ENCODE results near the gene ARPIN.
"Not testable (repeated sequence)": the region's sequence is repeated elsewhere in the genome, so short reads cannot be mapped to it uniquely, and the experiment has no call there.

The ARPIN gene

DNA sequence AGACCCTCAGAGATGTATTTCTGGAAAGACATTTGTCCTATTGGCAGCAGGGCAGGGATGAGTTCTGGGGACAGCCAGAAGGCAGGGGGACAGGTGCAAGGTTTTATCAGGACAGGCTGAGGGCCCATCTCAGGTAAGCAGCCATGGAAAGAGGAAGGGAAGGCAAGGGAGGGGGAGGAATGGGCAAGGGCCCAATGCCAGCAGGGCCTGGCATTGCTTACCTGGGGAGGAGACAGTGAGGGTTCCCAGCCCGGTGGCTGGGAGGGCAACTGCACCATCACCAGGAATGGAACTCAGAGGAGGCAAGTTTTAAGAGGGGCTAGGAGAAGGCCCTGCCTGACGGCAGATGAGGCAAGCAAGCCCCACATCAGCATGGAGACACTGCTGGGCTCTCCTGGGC, 3.1 kb downstream of the ARPIN start:
- DNase-seq: no peak

DNA sequence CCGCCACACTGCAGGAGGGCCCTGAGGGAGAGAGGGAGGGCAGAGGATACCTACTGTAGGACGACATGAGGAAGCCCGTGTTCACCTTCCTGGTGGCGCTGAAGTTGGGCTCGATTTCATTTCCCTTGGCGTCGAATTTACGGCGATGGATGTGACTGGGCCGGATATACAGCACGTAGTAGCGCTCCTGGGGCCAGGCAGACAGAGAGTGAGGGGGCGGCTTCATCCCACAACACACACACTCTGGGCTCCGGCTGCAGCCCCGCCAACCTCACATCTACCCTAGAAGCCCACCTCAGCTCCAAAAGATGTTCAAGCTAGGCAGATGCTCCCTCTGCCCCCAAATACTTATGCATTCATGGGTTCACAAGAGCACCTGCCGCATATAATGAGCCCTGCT, 4.5 kb downstream of the ARPIN start:
- no peak for DNase-seq

DNA sequence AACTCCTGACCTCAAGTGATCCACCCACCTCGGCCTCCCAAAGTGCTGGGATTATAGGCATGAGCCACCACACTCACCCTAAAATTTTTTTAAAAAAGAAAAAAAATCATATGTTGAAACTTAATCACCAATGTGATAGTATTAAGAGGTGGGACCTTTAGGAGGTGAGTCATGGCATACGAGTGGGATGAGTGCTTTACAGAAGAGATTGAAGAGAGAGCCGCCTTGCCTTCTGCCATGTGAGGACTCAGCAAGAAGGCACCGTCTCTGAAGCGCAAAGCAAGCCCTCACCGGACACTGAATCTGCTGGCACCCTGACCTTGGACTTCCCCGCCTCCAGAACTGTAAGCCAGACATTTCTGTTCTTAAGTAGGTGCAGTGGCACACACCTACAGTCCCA, 5.5 kb downstream of the ARPIN start:
- no peak for DNase-seq

DNA sequence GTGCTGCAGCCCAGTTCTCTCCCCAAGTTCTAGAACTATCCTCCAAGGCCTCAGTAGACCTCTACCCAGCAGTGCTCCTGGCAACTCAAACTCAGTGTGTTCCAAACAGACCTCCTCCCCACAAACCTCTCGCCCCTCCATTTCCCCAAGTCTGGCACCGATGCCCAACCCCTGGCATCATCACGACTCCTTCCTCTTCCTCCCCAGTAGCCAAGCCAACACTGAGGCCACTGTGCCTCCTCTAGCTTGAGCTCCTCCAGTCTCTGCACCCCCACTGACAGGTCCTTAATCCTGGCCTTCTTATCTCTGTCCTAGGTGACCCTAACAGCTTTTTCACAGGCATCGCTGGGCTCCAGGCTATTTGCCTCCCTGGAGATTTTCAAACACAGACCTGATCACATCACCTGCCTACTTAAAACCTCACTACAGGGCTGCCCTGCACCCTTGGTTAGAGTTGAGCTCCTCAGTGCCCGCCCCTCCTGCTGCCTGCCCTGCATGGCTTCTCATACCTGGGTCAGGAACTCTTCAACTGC, 6.8 kb downstream of the ARPIN start:
- DNase-seq: no peak

DNA sequence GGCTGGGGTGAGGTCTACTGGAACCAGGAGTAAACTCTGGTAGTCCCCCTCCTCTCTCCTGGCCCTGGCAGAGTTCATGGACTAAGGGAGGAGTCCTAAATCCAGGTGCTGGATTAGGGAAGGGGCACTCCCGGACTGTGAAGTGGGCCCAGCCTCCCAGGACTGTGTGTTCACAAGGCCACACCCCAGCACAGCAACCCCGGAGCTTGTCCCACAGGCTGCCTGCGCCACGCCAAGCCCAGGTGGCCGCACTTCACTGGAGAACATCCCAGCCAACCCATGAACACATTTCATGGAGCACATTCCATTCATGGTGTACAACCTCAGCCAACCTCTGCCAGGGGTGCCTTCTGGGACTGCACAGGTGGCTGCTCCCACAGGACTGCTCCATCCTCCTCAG, 8.2 kb downstream of the ARPIN start:
- no peak for DNase-seq

DNA sequence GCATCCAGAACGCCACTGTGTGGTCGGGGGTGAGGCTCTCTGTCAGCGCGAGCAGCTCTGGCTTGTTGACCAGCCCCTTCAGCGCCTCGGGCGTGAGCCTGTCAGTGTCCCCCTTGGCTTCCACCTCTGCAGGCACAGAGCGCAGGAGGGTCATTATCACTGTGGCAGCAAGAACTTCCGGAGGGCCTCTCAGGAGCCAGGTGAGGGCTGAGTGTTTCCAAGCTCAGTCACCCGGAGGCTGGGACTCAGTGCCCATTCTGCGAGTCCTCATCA, 9.0 kb downstream of the ARPIN start:
- DNase-seq: no peak

DNA sequence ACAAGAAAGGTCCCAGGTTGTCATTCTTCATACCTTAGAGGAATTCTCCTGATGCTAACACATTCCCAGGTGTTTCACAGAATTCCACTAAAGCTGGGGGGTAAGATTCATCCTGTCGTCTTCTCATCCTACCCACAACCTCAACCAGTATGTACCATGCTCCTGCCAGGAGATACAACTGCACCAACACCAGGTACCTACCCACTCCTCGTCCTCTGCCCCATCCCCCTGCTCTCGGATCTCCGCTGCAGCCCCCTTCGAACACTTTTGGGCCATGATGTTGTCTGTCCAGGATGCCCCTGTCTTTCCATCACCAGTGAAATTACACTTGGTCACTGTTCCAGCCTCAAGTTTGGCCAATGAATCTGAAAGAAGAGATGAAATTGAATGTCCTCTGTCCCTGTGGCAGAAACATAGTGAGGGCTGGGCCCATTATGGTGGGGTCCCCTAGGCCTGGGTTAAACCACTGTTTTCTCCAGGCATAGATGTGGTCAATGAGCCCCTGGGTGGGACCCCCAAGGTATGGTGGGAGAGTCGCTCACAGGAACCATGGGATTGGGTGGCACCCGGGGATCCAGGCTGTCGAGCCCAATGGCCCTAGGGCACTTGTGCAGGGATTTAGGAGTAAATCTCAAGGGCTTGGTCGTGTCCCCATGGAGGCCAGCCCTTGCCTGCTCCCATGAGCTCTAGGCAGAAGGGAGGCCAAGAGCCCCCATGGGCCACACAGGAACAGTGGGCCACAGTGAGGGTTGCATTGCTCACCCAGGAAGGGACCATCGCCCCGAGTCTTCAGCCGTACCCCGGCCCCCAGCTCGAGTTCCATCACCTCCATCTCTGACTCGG, 9.5 kb downstream of the ARPIN start:
- DNase-seq: no peak

DNA sequence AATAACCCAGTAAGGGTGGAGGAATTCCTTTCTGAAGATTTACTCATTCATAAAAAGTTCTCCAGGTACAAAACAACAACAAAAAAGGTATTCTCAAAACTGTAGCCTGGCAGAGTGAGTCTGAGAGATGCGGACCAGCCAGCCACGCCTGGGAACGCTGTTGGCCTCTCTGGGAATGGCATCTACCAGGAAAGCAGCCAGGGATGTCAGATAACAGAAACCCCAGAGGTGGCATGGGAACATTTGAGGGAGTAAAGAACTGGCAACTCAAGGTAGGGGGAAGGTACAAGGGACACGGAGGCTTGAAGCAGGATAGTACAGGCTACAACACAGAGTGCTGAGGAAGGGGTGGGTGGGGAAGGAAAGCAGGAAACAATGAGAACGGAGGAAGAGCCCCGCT, 11.9 kb downstream of the ARPIN start:
- DNase-seq: no peak

DNA sequence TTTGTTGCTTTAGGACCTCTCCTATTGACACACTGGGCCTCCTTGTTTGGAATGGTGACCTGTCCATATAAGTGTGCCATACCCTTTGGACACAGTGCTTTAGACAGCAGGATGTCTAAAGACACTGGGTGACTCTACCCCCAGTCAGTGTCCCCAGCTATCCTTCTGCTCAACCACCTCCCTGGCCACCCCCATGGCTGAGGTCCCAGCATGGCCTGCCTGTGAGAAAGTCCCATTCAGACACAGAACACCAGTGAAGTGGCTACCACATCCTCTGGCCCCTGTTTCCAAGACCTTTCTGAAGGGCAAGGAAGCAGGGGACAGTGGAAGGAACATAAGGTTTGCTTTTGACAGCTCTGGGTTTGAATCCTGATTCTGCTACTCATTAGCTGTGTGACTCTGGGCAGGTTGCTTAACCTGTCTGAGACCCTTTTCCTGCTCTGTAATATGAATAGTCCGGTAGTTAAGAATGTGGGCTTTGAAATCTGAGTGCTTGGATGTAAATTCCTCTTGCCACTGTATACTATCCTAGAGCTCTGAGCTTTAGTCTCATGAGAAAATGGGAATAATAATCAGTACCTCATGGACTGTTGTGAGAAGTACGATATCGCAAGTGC, 12.7 kb downstream of the ARPIN start:
- no peak for DNase-seq

DNA sequence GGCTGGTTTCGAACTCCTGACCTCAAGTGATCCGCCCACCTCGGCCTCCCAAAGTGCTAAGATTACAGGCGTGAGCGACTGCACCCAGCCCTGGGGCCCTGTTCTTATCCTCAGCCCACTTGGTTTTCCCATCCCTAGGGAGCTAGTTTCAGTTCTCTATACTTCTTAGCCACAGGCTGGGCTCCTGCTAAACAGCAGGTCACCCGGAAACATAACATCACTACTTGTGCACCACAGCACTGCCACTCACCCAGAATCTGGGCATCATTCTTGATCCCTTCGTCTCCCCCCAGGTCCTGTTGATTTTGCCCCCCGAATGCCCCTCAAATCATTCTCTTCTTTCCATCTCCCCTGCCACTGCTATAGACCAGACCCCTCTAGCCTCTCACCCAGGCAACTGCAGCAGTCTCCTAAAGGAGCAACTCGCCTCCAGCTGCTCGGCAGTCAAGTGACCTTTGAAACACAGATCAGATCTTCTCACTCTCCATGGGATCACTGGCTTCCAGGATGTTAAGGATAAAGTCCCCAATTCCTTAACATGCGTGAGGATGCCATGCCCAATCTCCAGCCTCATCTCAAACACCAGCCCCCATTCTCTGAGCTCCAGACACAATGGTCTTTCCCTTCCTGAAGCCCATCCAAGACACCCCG, 13.3 kb downstream of the ARPIN start:
- no peak for DNase-seq

DNA sequence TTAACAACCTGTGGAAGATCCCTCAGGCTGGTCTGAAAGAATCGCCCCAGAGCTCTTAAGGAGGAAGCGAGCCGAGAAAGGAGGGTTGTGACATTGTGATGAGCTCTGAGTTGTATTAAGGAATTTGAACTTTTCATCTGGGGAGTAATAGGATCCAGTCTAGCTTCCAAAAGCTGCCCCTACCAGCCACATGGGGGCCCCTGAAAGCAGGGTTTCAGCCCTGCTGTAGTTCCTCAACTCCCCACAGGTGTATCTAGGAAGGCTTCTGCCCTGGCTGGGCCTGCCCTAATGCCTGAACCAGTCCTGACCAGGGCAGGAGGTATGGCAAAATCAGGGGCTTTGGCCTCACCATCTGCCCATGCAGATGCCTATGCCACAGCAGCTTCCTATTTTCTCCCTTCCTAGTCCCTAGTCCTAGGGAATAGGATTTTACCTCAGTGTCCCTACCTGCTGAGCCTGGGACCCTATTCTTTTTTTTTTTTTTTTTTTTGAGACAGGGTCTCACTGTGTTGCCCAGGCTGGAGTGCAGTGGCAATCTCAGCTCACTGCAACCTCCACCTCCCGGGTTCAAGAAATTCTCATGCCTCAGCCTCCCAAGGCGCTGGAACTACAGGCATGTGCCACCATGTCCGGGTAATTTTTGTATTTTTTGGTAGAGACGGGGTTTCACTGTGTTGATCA, 14.0 kb downstream of the ARPIN start:
- peak; percentile 46 to 58 for DNase-seq

DNA sequence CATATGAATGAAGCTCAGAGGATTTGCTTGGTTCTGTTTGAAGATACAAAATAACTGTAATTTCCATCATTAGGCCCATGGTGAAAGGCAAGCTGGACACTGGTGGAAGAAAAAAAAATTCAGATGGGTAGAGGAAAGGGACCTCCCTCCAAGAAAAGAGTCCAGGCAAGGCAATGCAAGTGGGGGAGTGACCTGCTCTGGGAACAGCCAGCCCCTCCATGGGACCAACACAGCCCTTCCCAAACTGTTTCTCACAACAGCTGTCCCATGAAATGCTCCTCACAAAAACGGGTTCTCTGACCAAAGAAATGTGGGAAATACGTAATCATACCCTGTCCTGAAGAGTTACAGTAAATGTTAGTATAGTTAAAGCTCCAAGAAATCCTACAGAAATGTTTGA, 14.6 kb downstream of the ARPIN start:
- no peak for DNase-seq

DNA sequence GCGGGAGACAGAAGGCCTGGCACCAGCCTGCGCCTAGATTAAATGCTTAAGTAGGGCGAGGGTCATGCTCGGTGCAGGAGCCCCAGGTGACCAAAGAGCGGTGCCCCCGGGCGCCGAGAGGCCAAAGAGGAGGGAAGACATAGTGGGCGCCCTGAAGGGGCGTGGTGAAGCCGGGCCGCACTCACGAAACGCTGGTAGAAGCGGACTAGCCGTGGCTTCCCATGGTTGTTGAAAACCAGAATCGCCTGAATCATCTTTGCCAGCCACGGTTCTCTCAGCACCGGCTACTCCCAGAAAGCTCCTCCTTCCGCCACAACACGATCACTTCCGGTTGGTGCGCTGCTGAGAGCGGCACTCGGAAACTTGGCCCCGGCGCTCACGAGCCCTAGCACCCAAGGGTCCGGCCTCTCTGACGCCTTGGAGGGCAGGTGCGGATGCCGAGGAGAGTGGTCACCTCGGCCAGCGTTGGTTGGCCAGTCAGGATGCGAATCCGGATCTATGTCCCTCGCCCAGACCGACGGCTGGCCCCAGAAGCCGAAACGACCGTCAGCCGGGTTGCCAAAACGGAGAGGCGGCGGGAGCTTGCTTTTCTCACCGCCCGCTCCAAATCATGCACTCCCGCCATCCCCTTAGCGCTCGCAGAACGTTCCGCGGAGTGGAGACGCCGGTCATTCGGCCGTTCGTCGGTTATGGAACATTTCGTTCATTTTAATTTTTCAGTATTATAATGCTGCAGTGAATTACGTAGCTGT, 18.9 kb downstream of the ARPIN start, which contains the start of gene AP3S2:
Gene AP3S2, minus strand, starts transcription at position 299 of the 752 bp plus-strand sequence. Its CDS starts 45 bp downstream, at position 254.
- DNase-seq: peak; percentile 85 to 91

DNA sequence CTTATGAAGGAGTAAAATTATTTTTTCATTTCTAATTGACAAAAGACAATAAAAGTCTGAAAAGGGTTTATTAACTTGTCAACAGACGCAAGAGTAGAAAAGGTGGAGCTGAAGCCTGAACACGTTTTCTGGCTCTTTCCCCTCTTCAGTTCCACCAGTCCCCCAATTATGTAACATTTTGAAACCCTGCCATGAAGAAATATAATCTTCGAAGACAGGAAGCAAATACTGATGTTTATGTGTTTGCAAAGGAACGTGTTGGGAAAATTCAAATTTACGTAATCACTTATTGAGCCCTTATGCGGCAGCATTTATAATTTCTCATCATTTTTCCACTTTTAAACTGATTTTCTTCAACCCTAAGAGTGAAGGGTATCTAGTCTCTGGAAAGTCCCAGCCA, 19.7 kb downstream of the ARPIN start:
- peak in 1 of 2 donors; percentile 13 for DNase-seq

DNA sequence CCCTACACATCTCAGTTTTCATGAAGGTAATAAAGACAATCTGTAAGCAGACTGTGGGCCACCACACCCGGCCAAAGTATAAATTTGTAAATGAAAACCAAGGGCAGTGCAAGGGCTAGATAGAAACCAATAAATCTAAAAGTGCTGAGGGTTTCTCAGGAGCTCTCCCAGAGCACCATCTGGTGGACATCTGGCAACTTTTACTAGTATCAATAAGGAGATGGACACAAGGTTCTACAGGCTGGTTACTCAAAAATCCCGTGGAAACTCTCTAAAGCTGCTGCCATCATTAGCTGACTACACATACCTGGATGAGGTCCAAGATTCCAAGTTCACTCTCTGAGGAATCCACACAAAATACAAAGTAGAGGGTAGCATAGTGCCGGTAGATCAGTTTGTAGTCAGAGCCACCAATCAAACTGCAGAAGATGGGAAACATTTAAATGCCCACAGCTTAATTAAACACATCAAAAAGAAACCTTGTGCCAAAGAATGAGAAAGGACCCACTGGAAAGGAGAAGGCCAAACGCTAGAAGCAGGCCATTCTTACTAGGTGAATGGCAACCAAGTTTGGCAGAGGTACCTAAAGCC, 24.4 kb downstream of the ARPIN start:
- no peak for DNase-seq

DNA sequence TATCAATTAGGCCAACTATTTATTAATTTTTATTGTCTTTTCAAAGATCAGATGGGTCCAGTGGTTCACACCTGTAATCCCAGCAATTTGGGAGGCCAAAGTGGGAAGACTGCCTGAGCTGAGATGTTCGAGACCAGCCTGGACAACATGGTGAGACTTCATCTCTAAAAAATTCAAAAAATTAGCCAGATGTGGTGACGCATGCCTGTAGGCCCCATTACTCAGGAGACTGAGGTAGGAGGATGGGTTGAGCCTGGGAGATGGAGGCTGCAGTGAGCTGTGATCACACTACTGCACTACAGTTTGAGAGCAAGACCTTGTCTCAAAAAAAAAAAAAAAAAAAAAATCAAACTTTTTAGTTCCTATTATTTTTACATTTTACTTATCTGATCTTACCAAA, 27.1 kb downstream of the ARPIN start:
- DNase-seq: no peak

DNA sequence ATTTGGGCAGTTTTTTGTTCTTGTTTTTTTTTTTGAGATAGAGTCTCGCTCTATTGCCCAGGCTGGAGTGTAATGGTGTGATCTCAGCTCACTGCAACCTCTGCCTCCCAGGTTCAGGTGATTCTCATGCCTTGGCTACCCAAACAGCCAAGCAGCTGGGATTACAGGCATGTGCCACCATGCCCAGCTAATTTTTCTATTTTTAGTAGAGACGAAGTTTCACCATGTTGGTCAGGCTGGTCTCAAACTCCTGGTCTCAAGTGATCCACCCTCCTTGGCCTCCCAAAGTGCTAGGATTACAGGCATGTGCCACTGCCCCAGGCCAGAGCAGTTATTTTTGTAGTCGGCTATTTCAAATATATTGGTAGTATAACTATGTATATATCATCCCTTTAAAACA, 27.6 kb downstream of the ARPIN start:
- not testable (repeated sequence) for DNase-seq

DNA sequence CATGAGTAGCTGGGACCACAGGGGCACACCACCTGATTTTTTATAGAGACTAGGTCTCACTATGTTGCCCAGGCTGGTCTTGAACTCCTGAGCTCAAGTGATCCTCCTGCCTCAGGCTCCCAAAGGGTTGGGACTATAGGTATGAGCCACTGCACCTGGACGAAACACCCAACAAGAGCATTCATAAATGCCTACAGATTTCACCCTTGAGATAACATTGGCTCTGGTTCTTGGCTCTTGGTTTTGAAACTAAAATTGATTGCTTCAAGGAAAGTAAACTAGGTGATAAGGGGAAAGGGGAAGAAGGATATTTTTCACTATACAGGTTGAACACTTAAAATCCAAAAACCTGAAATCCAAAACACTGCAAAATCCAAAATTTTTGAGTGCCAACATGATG, 29.2 kb downstream of the ARPIN start:
- DNase-seq: no peak

DNA sequence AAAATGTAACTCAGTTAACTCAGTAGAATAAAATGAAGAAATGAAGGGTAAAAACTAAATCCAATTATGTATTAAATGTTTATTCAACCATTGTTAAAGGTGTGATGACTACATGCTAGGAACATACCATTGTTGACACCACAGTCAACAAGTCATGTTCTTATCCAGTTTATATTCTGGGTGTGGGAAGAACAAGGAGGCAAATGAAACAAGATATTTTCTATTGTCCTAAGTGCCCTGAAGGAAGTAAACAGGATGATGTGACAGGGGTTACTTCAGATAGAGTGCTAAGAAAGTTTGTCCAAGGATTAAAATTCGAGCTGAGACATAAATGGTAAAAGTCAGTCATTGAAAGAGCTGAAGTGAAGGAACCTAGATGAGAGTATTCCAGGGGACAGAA, 32.0 kb downstream of the ARPIN start:
- DNase-seq: no peak

DNA sequence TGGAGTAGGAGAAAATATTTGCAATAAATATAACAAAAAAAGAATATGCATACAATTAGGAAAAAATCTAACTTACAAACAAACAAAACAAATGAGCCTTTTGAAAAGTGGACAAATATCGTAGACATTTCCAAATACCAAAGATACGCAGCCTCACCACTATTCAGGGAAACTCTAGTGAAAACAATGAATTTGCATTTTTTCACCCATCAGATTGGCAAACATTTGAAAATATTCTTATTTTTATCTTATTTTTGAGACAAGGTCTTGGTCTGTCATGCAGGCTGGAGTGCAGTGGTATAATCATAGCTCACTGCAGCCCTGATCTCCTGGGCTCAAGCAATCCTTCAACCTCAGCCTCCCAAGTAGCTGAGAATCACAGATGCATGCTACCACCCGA, 34.4 kb downstream of the ARPIN start:
- no peak for DNase-seq

DNA sequence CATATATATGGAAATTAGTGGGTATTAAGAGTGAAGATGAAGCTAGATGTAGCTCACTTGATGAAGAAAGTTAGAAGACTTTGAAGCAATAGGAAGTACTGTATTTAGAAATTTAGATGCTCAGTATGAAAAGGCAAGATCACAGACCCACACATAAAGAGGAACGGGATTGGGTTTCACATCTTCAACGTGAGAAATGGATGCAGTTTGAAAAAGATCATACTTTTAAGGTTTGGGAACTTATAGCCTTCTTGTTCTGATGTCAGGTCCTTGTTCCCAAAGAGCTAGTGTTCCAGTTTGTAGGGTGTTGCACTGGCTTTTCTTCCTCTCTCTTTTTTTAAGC, 35.7 kb downstream of the ARPIN start:
- no peak for DNase-seq

DNA sequence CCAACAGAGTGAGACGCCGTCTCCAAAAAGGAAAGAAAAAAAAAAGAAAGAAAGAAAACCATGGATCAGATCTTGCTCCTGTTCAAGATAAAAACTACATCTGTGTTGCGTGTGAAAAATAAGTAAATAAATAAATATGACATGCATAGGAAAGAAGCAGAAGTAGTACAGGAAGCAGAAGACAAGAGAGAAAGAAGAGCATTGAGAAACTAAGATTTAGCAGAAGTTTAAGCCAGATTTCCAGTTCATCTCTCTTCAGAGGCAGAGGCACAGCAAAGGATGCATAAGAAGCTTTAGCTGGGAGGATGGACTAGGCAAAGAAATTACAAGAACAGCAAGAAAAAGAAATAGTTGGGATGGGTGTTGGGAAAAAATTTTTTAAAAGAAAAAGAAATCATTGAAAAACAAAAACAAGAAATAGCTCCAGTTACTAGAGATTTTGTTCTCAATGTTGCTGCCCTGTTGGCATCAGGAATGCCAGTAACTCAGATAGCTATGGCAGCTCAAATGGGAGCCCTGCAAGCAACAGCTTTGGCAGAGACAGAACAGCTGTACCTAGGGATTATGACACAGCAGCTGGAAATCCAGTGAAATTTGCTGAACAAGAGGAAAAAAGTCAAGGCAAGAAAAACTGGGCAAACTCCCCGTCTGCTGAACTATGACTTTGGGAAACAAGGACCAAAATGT, 36.2 kb downstream of the ARPIN start:
- no peak for DNase-seq
